Nephron (organoid): ENCODE results near the gene SYT13.
A peak's percentile ranks its signal among the peaks of the same experiment; 100 is the strongest.

Experiments
- H3K27ac Mint-ChIP-seq, 3 experiments: 2 replicates each; pipeline ENCODE4 v1.8.0; 2020; ENCODE audit warnings: mixed read lengths in 3 of 3, mild to moderate bottlenecking in 2 of 3, moderate library complexity in 1 of 3
- H3K27me3 Mint-ChIP-seq: 2 replicates; pipeline ENCODE4 v1.8.0; 2021; ENCODE audit warnings: low read depth, mild to moderate bottlenecking, moderate library complexity, mixed read lengths
- H3K36me3 Mint-ChIP-seq: 2 replicates; pipeline ENCODE4 v1.8.0; 2020; ENCODE audit warnings: low read depth, mixed read lengths
- H3K4me1 Mint-ChIP-seq: 2 replicates; pipeline ENCODE4 v1.8.0; 2020; ENCODE audit warnings: mixed read lengths
- H3K4me3 Mint-ChIP-seq, 3 experiments: 2 replicates each; pipeline ENCODE4 v1.8.0; 2020; ENCODE audit warnings: mild to moderate bottlenecking in 3 of 3, mixed read lengths in 3 of 3, moderate library complexity in 2 of 3
- H3K9me3 Mint-ChIP-seq: 2 replicates; pipeline ENCODE4 v1.8.0; 2020; ENCODE audit warnings: mixed read lengths
- CTCF ChIP-seq, 3 experiments: fragments of 200-600 bp; sonication (generic); IDR thresholded peaks; one replicate each; pipeline ENCODE4 v1.5.0; 2021; ENCODE audit warnings: antibody characterized with exemption in 3 of 3; ENCODE audit not compliant: unreplicated experiment in 3 of 3

SYT13 gene

GRCh38 chr11:45265969-45266675, 20.0 kb downstream of the SYT13 start:
- peaks cover 5% of the 10 kb centered on the region for H3K4me1 Mint-ChIP-seq
- H3K9me3 Mint-ChIP-seq = no peaks in the 10 kb centered on the region
- peak overlapping the region in 2 of 3 experiments; percentile 2 to 11 for H3K27ac Mint-ChIP-seq
- no peak for TF ChIP-seq CTCF (IDR thresholded peaks at IDR 0.05; ENCODE audit: unreplicated experiment in 3 of 3)
- H3K4me3 Mint-ChIP-seq = no peak overlapping the region
- H3K27me3 Mint-ChIP-seq = peaks cover 42% of the 10 kb centered on the region
- no peaks in the 10 kb centered on the region for H3K36me3 Mint-ChIP-seq

GRCh38 chr11:45264839-45265515, 21.2 kb downstream of the SYT13 start:
- no peak overlapping the region for H3K4me3 Mint-ChIP-seq
- H3K27ac Mint-ChIP-seq = no peak overlapping the region
- H3K27me3 Mint-ChIP-seq = peaks cover 47% of the 10 kb centered on the region
- no peaks in the 10 kb centered on the region for H3K9me3 Mint-ChIP-seq
- peaks cover 5% of the 10 kb centered on the region for H3K4me1 Mint-ChIP-seq
- H3K36me3 Mint-ChIP-seq = no peaks in the 10 kb centered on the region
- no peak for TF ChIP-seq CTCF (IDR thresholded peaks at IDR 0.05; ENCODE audit: unreplicated experiment in 3 of 3)

GRCh38 chr11:45263773-45264172, 22.4 kb downstream of the SYT13 start:
- no peak overlapping the region for H3K27ac Mint-ChIP-seq
- H3K36me3 Mint-ChIP-seq = no peaks in the 10 kb centered on the region
- H3K4me1 Mint-ChIP-seq = peaks cover 13% of the 10 kb centered on the region
- no peak overlapping the region for H3K4me3 Mint-ChIP-seq
- TF ChIP-seq CTCF (IDR thresholded peaks at IDR 0.05; ENCODE audit: unreplicated experiment in 3 of 3) = no peak
- peaks cover 49% of the 10 kb centered on the region for H3K27me3 Mint-ChIP-seq
- no peaks in the 10 kb centered on the region for H3K9me3 Mint-ChIP-seq

GRCh38 chr11:45262900-45263299, 23.2 kb downstream of the SYT13 start:
- TF ChIP-seq CTCF (IDR thresholded peaks at IDR 0.05; ENCODE audit: unreplicated experiment in 3 of 3) = no peak
- Mint-ChIP-seq H3K9me3 (no peaks in the 10 kb centered on the region), H3K4me3 (no peak overlapping the region), H3K36me3 (no peaks in the 10 kb centered on the region), H3K27me3 (peaks cover 45% of the 10 kb centered on the region), H3K27ac (no peak overlapping the region), H3K4me1 (peaks cover 19% of the 10 kb centered on the region)

GRCh38 chr11:45260071-45260470, 26.1 kb downstream of the SYT13 start:
- H3K27me3 Mint-ChIP-seq = peaks cover 46% of the 10 kb centered on the region
- no peak for TF ChIP-seq CTCF (IDR thresholded peaks at IDR 0.05; ENCODE audit: unreplicated experiment in 3 of 3)
- no peaks in the 10 kb centered on the region for H3K9me3 Mint-ChIP-seq
- H3K4me1 Mint-ChIP-seq = peaks cover 20% of the 10 kb centered on the region
- no peak overlapping the region for H3K4me3 Mint-ChIP-seq
- H3K27ac Mint-ChIP-seq = no peak overlapping the region
- no peaks in the 10 kb centered on the region for H3K36me3 Mint-ChIP-seq
